ENCODE data around the gene UBE2H.
"Not testable (repeated sequence)": the region's sequence is repeated elsewhere in the genome, so short reads cannot be mapped to it uniquely, and the experiment has no call there.

The UBE2H gene

GRCh38 chr7:129827467-129827990 is 125.2 kb downstream of the UBE2H start:
- H3K27me3 ChIP-seq (replicated peaks; ENCODE audit: control insufficient read depth, insufficient read depth, low read length, poor library complexity, severe bottlenecking), result no peaks in the 10 kb centered on the region
- H3K36me3 ChIP-seq (ENCODE audit: control insufficient read depth, insufficient read depth, low read length), result peaks cover 2% of the 10 kb centered on the region
- no peak for DNase-seq
- no peak overlapping the region for H3K4me3 ChIP-seq (ENCODE audit: insufficient read depth, low read depth, low read length, poor library complexity, severe bottlenecking)
- H3K27ac ChIP-seq (ENCODE audit: insufficient read depth, low read length, poor library complexity, severe bottlenecking), result no peak overlapping the region
- H3K9me3 ChIP-seq (ENCODE audit: control insufficient read depth, low read length), result no peaks in the 10 kb centered on the region
- peaks cover 25% of the 10 kb centered on the region for H3K4me1 ChIP-seq (ENCODE audit: control insufficient read depth, insufficient read depth, low read length, poor library complexity, severe bottlenecking)

GRCh38 chr7:129826895-129827294 is 125.9 kb downstream of the UBE2H start:
- H3K9me3 ChIP-seq (ENCODE audit: control insufficient read depth, low read length); H3K36me3 ChIP-seq (ENCODE audit: control insufficient read depth, insufficient read depth, low read length); H3K4me3 ChIP-seq (ENCODE audit: insufficient read depth, low read depth, low read length, poor library complexity, severe bottlenecking); DNase-seq; H3K27me3 ChIP-seq (replicated peaks; ENCODE audit: control insufficient read depth, insufficient read depth, low read length, poor library complexity, severe bottlenecking); H3K27ac ChIP-seq (ENCODE audit: insufficient read depth, low read length, poor library complexity, severe bottlenecking): not testable (repeated sequence)
- peaks cover 25% of the 10 kb centered on the region for H3K4me1 ChIP-seq (ENCODE audit: control insufficient read depth, insufficient read depth, low read length, poor library complexity, severe bottlenecking)

- peak; percentile 74 to 82 (median 76) for DNase-seq
- Histone ChIP-seq H3K36me3 (ENCODE audit: control insufficient read depth, insufficient read depth, low read length) (no peaks in the 10 kb centered on the region), H3K9me3 (ENCODE audit: control insufficient read depth, low read length) (no peaks in the 10 kb centered on the region), H3K4me1 (ENCODE audit: control insufficient read depth, insufficient read depth, low read length, poor library complexity, severe bottlenecking) (peaks cover 24% of the 10 kb centered on the region), H3K27ac (ENCODE audit: insufficient read depth, low read length, poor library complexity, severe bottlenecking) (no peak overlapping the region), H3K27me3 (replicated peaks; ENCODE audit: control insufficient read depth, insufficient read depth, low read length, poor library complexity, severe bottlenecking) (no peaks in the 10 kb centered on the region), H3K4me3 (ENCODE audit: insufficient read depth, low read depth, low read length, poor library complexity, severe bottlenecking) (peak overlapping the region; percentile 56)
Measured at GRCh38 chr7:129825209-129825970, 127.4 kb downstream of the UBE2H start.

GRCh38 chr7:129824291-129825208 is 128.2 kb downstream of the UBE2H start:
- Histone ChIP-seq H3K4me1 (ENCODE audit: control insufficient read depth, insufficient read depth, low read length, poor library complexity, severe bottlenecking) (peaks cover 16% of the 10 kb centered on the region), H3K27me3 (replicated peaks; ENCODE audit: control insufficient read depth, insufficient read depth, low read length, poor library complexity, severe bottlenecking) (no peaks in the 10 kb centered on the region), H3K4me3 (ENCODE audit: insufficient read depth, low read depth, low read length, poor library complexity, severe bottlenecking) (peak overlapping the region; percentile 56), H3K36me3 (ENCODE audit: control insufficient read depth, insufficient read depth, low read length) (no peaks in the 10 kb centered on the region), H3K9me3 (ENCODE audit: control insufficient read depth, low read length) (no peaks in the 10 kb centered on the region), H3K27ac (ENCODE audit: insufficient read depth, low read length, poor library complexity, severe bottlenecking) (no peak overlapping the region)
- DNase-seq, result no peak

- not testable (repeated sequence) for H3K9me3 ChIP-seq (ENCODE audit: control insufficient read depth, low read length); H3K36me3 ChIP-seq (ENCODE audit: control insufficient read depth, insufficient read depth, low read length); H3K27me3 ChIP-seq (replicated peaks; ENCODE audit: control insufficient read depth, insufficient read depth, low read length, poor library complexity, severe bottlenecking); DNase-seq; H3K4me3 ChIP-seq (ENCODE audit: insufficient read depth, low read depth, low read length, poor library complexity, severe bottlenecking); H3K27ac ChIP-seq (ENCODE audit: insufficient read depth, low read length, poor library complexity, severe bottlenecking)
- peaks cover 15% of the 10 kb centered on the region for H3K4me1 ChIP-seq (ENCODE audit: control insufficient read depth, insufficient read depth, low read length, poor library complexity, severe bottlenecking)
Measured at GRCh38 chr7:129823143-129823542, 129.6 kb downstream of the UBE2H start.

- Histone ChIP-seq H3K27me3 (replicated peaks; ENCODE audit: control insufficient read depth, insufficient read depth, low read length, poor library complexity, severe bottlenecking) (no peaks in the 10 kb centered on the region), H3K9me3 (ENCODE audit: control insufficient read depth, low read length) (no peaks in the 10 kb centered on the region), H3K27ac (ENCODE audit: insufficient read depth, low read length, poor library complexity, severe bottlenecking) (no peak overlapping the region), H3K4me3 (ENCODE audit: insufficient read depth, low read depth, low read length, poor library complexity, severe bottlenecking) (no peak overlapping the region), H3K4me1 (ENCODE audit: control insufficient read depth, insufficient read depth, low read length, poor library complexity, severe bottlenecking) (peaks cover 15% of the 10 kb centered on the region), H3K36me3 (ENCODE audit: control insufficient read depth, insufficient read depth, low read length) (no peaks in the 10 kb centered on the region)
- DNase-seq, result no peak
Measured at GRCh38 chr7:129821476-129821875, 131.3 kb downstream of the UBE2H start.

- Histone ChIP-seq H3K4me3 (ENCODE audit: insufficient read depth, low read depth, low read length, poor library complexity, severe bottlenecking) (no peak overlapping the region), H3K4me1 (ENCODE audit: control insufficient read depth, insufficient read depth, low read length, poor library complexity, severe bottlenecking) (no peaks in the 10 kb centered on the region), H3K9me3 (ENCODE audit: control insufficient read depth, low read length) (no peaks in the 10 kb centered on the region), H3K27ac (ENCODE audit: insufficient read depth, low read length, poor library complexity, severe bottlenecking) (no peak overlapping the region), H3K36me3 (ENCODE audit: control insufficient read depth, insufficient read depth, low read length) (no peaks in the 10 kb centered on the region), H3K27me3 (replicated peaks; ENCODE audit: control insufficient read depth, insufficient read depth, low read length, poor library complexity, severe bottlenecking) (no peaks in the 10 kb centered on the region)
- DNase-seq, result no peak
Measured at GRCh38 chr7:129816742-129817141, 136.0 kb downstream of the UBE2H start.

GRCh38 chr7:129807863-129808262 is 144.9 kb downstream of the UBE2H start:
- no peaks in the 10 kb centered on the region for H3K36me3 ChIP-seq (ENCODE audit: control insufficient read depth, insufficient read depth, low read length)
- no peak overlapping the region for H3K27ac ChIP-seq (ENCODE audit: insufficient read depth, low read length, poor library complexity, severe bottlenecking)
- H3K27me3 ChIP-seq (replicated peaks; ENCODE audit: control insufficient read depth, insufficient read depth, low read length, poor library complexity, severe bottlenecking), result no peaks in the 10 kb centered on the region
- H3K9me3 ChIP-seq (ENCODE audit: control insufficient read depth, low read length), result no peaks in the 10 kb centered on the region
- H3K4me1 ChIP-seq (ENCODE audit: control insufficient read depth, insufficient read depth, low read length, poor library complexity, severe bottlenecking), result no peaks in the 10 kb centered on the region
- no peak for DNase-seq
- no peak overlapping the region for H3K4me3 ChIP-seq (ENCODE audit: insufficient read depth, low read depth, low read length, poor library complexity, severe bottlenecking)

- Histone ChIP-seq H3K4me3 (ENCODE audit: insufficient read depth, low read depth, low read length, poor library complexity, severe bottlenecking) (no peak overlapping the region), H3K4me1 (ENCODE audit: control insufficient read depth, insufficient read depth, low read length, poor library complexity, severe bottlenecking) (no peaks in the 10 kb centered on the region)
Measured at GRCh38 chr7:129804890-129805719, 147.7 kb downstream of the UBE2H start.

More at GRCh38 chr7:129804890-129805719, 147.7 kb downstream of the UBE2H start:
- Histone ChIP-seq H3K9me3 (ENCODE audit: control insufficient read depth, low read length) (no peaks in the 10 kb centered on the region), H3K27me3 (replicated peaks; ENCODE audit: control insufficient read depth, insufficient read depth, low read length, poor library complexity, severe bottlenecking) (no peaks in the 10 kb centered on the region), H3K27ac (ENCODE audit: insufficient read depth, low read length, poor library complexity, severe bottlenecking) (no peak overlapping the region), H3K36me3 (ENCODE audit: control insufficient read depth, insufficient read depth, low read length) (no peaks in the 10 kb centered on the region)
- DNase-seq, result no peak

All from effector memory CD4-positive, alpha-beta T cell (primary cell).